ENCODE measurements around the gene PLCH1. TPM values are rescaled to one million over a fixed set of nuclear protein-coding genes. Genes with fewer than 3 reads are reported as not detected.

PLCH1 gene
- total and polyA plus RNA-seq, 4 donors = 0.08 to 0.57 TPM; not detected in 2

- H3K27ac ChIP-seq (ENCODE audit: low read depth in 1 of 2, low read length in 2 of 2) = no peak overlapping the region
- H3K4me1 ChIP-seq (ENCODE audit: control insufficient read depth in 1 of 2, insufficient read depth in 2 of 2, low read length in 2 of 2) = no peaks in the 10 kb centered on the region
- no peak overlapping the region for H3K4me3 ChIP-seq (ENCODE audit: low read length in 2 of 2)
- ATAC-seq (ENCODE audit: low FRiP score) = no peak
- no peak for DNase-seq
- H3K9me3 ChIP-seq (ENCODE audit: control insufficient read depth, low read length) = no peaks in the 10 kb centered on the region
- WGBS, 2 donors = 87 to 90% methylated on average over 2 of the region's 2 CpGs
- no peaks in the 10 kb centered on the region for H3K27me3 ChIP-seq (ENCODE audit: control insufficient read depth in 1 of 2, insufficient read depth in 2 of 2, low read length in 1 of 2)
- no peaks in the 10 kb centered on the region for H3K36me3 ChIP-seq (ENCODE audit: control insufficient read depth in 1 of 2, insufficient read depth in 2 of 2, low read length in 1 of 2)
- intact Hi-C loops (cut with DNase I) = no loop called here
Observed at GRCh38 chr3:155377071-155377470, 367.8 kb downstream of the PLCH1 start.

GRCh38 chr3:155372281-155372680, 372.6 kb downstream of the PLCH1 start:
- no peaks in the 10 kb centered on the region for H3K27me3 ChIP-seq (ENCODE audit: control insufficient read depth in 1 of 2, insufficient read depth in 2 of 2, low read length in 1 of 2)
- ATAC-seq (ENCODE audit: low FRiP score) (no peak), DNase-seq (no peak)
- no peaks in the 10 kb centered on the region for H3K4me1 ChIP-seq (ENCODE audit: control insufficient read depth in 1 of 2, insufficient read depth in 2 of 2, low read length in 2 of 2)
- H3K27ac ChIP-seq (ENCODE audit: low read depth in 1 of 2, low read length in 2 of 2) = no peak overlapping the region
- WGBS, 2 donors = 89 to 98% methylated on average over 1 of the region's 1 CpG
- H3K9me3 ChIP-seq (ENCODE audit: control insufficient read depth, low read length) = no peaks in the 10 kb centered on the region
- intact Hi-C loops (cut with DNase I) = no loop called here
- H3K36me3 ChIP-seq (ENCODE audit: control insufficient read depth in 1 of 2, insufficient read depth in 2 of 2, low read length in 1 of 2) = no peaks in the 10 kb centered on the region
- H3K4me3 ChIP-seq (ENCODE audit: low read length in 2 of 2) = no peak overlapping the region

- Histone ChIP-seq H3K27me3 (ENCODE audit: control insufficient read depth in 1 of 2, insufficient read depth in 2 of 2, low read length in 1 of 2) (no peaks in the 10 kb centered on the region), H3K36me3 (ENCODE audit: control insufficient read depth in 1 of 2, insufficient read depth in 2 of 2, low read length in 1 of 2) (no peaks in the 10 kb centered on the region), H3K9me3 (ENCODE audit: control insufficient read depth, low read length) (no peaks in the 10 kb centered on the region), H3K4me1 (ENCODE audit: control insufficient read depth in 1 of 2, insufficient read depth in 2 of 2, low read length in 2 of 2) (no peaks in the 10 kb centered on the region), H3K4me3 (ENCODE audit: low read length in 2 of 2) (no peak overlapping the region), H3K27ac (ENCODE audit: low read depth in 1 of 2, low read length in 2 of 2) (no peak overlapping the region)
- intact Hi-C loops (cut with DNase I) = no loop called here
- WGBS, 2 donors = 92 to 97% methylated on average over 4 of the region's 4 CpGs
- ATAC-seq (ENCODE audit: low FRiP score) (peak; percentile 14), DNase-seq (no peak)
Observed at GRCh38 chr3:155370764-155371503, 373.9 kb downstream of the PLCH1 start.

- no peaks in the 10 kb centered on the region for H3K4me1 ChIP-seq (ENCODE audit: control insufficient read depth in 1 of 2, insufficient read depth in 2 of 2, low read length in 2 of 2)
- no peak for DNase-seq
- no peaks in the 10 kb centered on the region for H3K36me3 ChIP-seq (ENCODE audit: control insufficient read depth in 1 of 2, insufficient read depth in 2 of 2, low read length in 1 of 2)
- no peak overlapping the region for H3K27ac ChIP-seq (ENCODE audit: low read depth in 1 of 2, low read length in 2 of 2)
- no peak overlapping the region for H3K4me3 ChIP-seq (ENCODE audit: low read length in 2 of 2)
- no peaks in the 10 kb centered on the region for H3K27me3 ChIP-seq (ENCODE audit: control insufficient read depth in 1 of 2, insufficient read depth in 2 of 2, low read length in 1 of 2)
- peak; percentile 53 for ATAC-seq (ENCODE audit: low FRiP score)
- intact Hi-C loops (cut with DNase I) = no loop called here
- no peaks in the 10 kb centered on the region for H3K9me3 ChIP-seq (ENCODE audit: control insufficient read depth, low read length)
Observed at GRCh38 chr3:155370198-155370597, 374.7 kb downstream of the PLCH1 start.

GRCh38 chr3:155369735-155370134, 375.1 kb downstream of the PLCH1 start:
- no peaks in the 10 kb centered on the region for H3K9me3 ChIP-seq (ENCODE audit: control insufficient read depth, low read length)
- no peaks in the 10 kb centered on the region for H3K27me3 ChIP-seq (ENCODE audit: control insufficient read depth in 1 of 2, insufficient read depth in 2 of 2, low read length in 1 of 2)
- H3K36me3 ChIP-seq (ENCODE audit: control insufficient read depth in 1 of 2, insufficient read depth in 2 of 2, low read length in 1 of 2) = no peaks in the 10 kb centered on the region
- H3K4me1 ChIP-seq (ENCODE audit: control insufficient read depth in 1 of 2, insufficient read depth in 2 of 2, low read length in 2 of 2) = no peaks in the 10 kb centered on the region
- WGBS, 2 donors = 74 to 78% methylated on average over 3 of the region's 3 CpGs
- no peak overlapping the region for H3K4me3 ChIP-seq (ENCODE audit: low read length in 2 of 2)
- no peak for DNase-seq
- H3K27ac ChIP-seq (ENCODE audit: low read depth in 1 of 2, low read length in 2 of 2) = no peak overlapping the region
- ATAC-seq (ENCODE audit: low FRiP score) = no peak
- intact Hi-C loops (cut with DNase I) = no loop called here

- no peak overlapping the region for H3K4me3 ChIP-seq (ENCODE audit: low read length in 2 of 2)
- no peaks in the 10 kb centered on the region for H3K9me3 ChIP-seq (ENCODE audit: control insufficient read depth, low read length)
- no peaks in the 10 kb centered on the region for H3K4me1 ChIP-seq (ENCODE audit: control insufficient read depth in 1 of 2, insufficient read depth in 2 of 2, low read length in 2 of 2)
- intact Hi-C loops (cut with DNase I) = no loop called here
- H3K27ac ChIP-seq (ENCODE audit: low read depth in 1 of 2, low read length in 2 of 2) = no peak overlapping the region
- 93 to 98% methylated on average over 5 of the region's 5 CpGs for WGBS, 2 donors
- H3K27me3 ChIP-seq (ENCODE audit: control insufficient read depth in 1 of 2, insufficient read depth in 2 of 2, low read length in 1 of 2) = no peaks in the 10 kb centered on the region
- H3K36me3 ChIP-seq (ENCODE audit: control insufficient read depth in 1 of 2, insufficient read depth in 2 of 2, low read length in 1 of 2) = no peaks in the 10 kb centered on the region
- DNase-seq (no peak), ATAC-seq (ENCODE audit: low FRiP score) (no peak)
Observed at GRCh38 chr3:155369244-155369643, 375.6 kb downstream of the PLCH1 start.

- DNase-seq (no peak), ATAC-seq (ENCODE audit: low FRiP score) (no peak)
- no peak overlapping the region for H3K4me3 ChIP-seq (ENCODE audit: low read length in 2 of 2)
- intact Hi-C loops (cut with DNase I) = no loop called here
- H3K9me3 ChIP-seq (ENCODE audit: control insufficient read depth, low read length) = no peaks in the 10 kb centered on the region
- H3K4me1 ChIP-seq (ENCODE audit: control insufficient read depth in 1 of 2, insufficient read depth in 2 of 2, low read length in 2 of 2) = no peaks in the 10 kb centered on the region
- no peaks in the 10 kb centered on the region for H3K27me3 ChIP-seq (ENCODE audit: control insufficient read depth in 1 of 2, insufficient read depth in 2 of 2, low read length in 1 of 2)
- H3K27ac ChIP-seq (ENCODE audit: low read depth in 1 of 2, low read length in 2 of 2) = no peak overlapping the region
- H3K36me3 ChIP-seq (ENCODE audit: control insufficient read depth in 1 of 2, insufficient read depth in 2 of 2, low read length in 1 of 2) = no peaks in the 10 kb centered on the region
Observed at GRCh38 chr3:155368786-155369185, 376.1 kb downstream of the PLCH1 start.

GRCh38 chr3:155367506-155367905, 377.4 kb downstream of the PLCH1 start:
- H3K9me3 ChIP-seq (ENCODE audit: control insufficient read depth, low read length) = no peaks in the 10 kb centered on the region
- no peaks in the 10 kb centered on the region for H3K4me1 ChIP-seq (ENCODE audit: control insufficient read depth in 1 of 2, insufficient read depth in 2 of 2, low read length in 2 of 2)
- H3K27me3 ChIP-seq (ENCODE audit: control insufficient read depth in 1 of 2, insufficient read depth in 2 of 2, low read length in 1 of 2) = no peaks in the 10 kb centered on the region
- ATAC-seq (ENCODE audit: low FRiP score) = no peak
- intact Hi-C loops (cut with DNase I) = no loop called here
- H3K4me3 ChIP-seq (ENCODE audit: low read length in 2 of 2) = no peak overlapping the region
- DNase-seq = no peak
- no peak overlapping the region for H3K27ac ChIP-seq (ENCODE audit: low read depth in 1 of 2, low read length in 2 of 2)
- H3K36me3 ChIP-seq (ENCODE audit: control insufficient read depth in 1 of 2, insufficient read depth in 2 of 2, low read length in 1 of 2) = no peaks in the 10 kb centered on the region

- H3K4me1 ChIP-seq (ENCODE audit: control insufficient read depth in 1 of 2, insufficient read depth in 2 of 2, low read length in 2 of 2) = no peaks in the 10 kb centered on the region
- intact Hi-C loops (cut with DNase I) = no loop called here
- DNase-seq = no peak
- H3K4me3 ChIP-seq (ENCODE audit: low read length in 2 of 2) = no peak overlapping the region
- H3K27me3 ChIP-seq (ENCODE audit: control insufficient read depth in 1 of 2, insufficient read depth in 2 of 2, low read length in 1 of 2) = no peaks in the 10 kb centered on the region
- H3K9me3 ChIP-seq (ENCODE audit: control insufficient read depth, low read length) = no peaks in the 10 kb centered on the region
- no peak for ATAC-seq (ENCODE audit: low FRiP score)
- 96 to 99% methylated on average over 1 of the region's 1 CpG for WGBS, 2 donors
- H3K27ac ChIP-seq (ENCODE audit: low read depth in 1 of 2, low read length in 2 of 2) = no peak overlapping the region
- no peaks in the 10 kb centered on the region for H3K36me3 ChIP-seq (ENCODE audit: control insufficient read depth in 1 of 2, insufficient read depth in 2 of 2, low read length in 1 of 2)
Observed at GRCh38 chr3:155365178-155365783, 379.6 kb downstream of the PLCH1 start.
